Trophoblast cell (in vitro differentiated cells and primary cell): ENCODE data around the gene FRG2.
"Not testable (repeated sequence)": the region's sequence is repeated elsewhere in the genome, so short reads cannot be mapped to it uniquely, and the experiment has no call there.

Experiments used
- DNase-seq, 2 donors: peaks; one replicate each; pipeline ENCODE4 v3.0.0-alpha.2; 2016
- H2AFZ ChIP-seq: 2 replicates; pipeline ENCODE4 v1.6.1; 2013; ENCODE audit warnings: low read length, moderate library complexity, mild to moderate bottlenecking; ENCODE audit not compliant: insufficient read depth, poor library complexity
- H2AK5ac ChIP-seq: 2 replicates; pipeline ENCODE4 v1.6.1; 2013; ENCODE audit warnings: mild to moderate bottlenecking, low read length
- H2BK120ac ChIP-seq: 2 replicates; pipeline ENCODE4 v1.6.1; 2013; ENCODE audit warnings: low read length, mild to moderate bottlenecking, moderate library complexity; ENCODE audit not compliant: insufficient read depth, poor library complexity
- H2BK12ac ChIP-seq: 2 replicates; pipeline ENCODE4 v1.6.1; 2013; ENCODE audit warnings: mild to moderate bottlenecking, low read length, moderate library complexity
- H2BK5ac ChIP-seq: 2 replicates; pipeline ENCODE4 v1.6.1; 2013; ENCODE audit warnings: low read length, low read depth, moderate library complexity, mild to moderate bottlenecking; ENCODE audit not compliant: poor library complexity
- H3K14ac ChIP-seq: 2 replicates; pipeline ENCODE4 v1.6.1; 2013; ENCODE audit warnings: mild to moderate bottlenecking, low read length
- H3K18ac ChIP-seq: 2 replicates; pipeline ENCODE4 v1.6.1; 2013; ENCODE audit warnings: mild to moderate bottlenecking, low read length
- H3K23ac ChIP-seq: 2 replicates; pipeline ENCODE4 v1.6.1; 2013; ENCODE audit warnings: low read length
- H3K27ac ChIP-seq: 2 replicates; pipeline ENCODE4 v1.5.1; 2013; ENCODE audit warnings: low read depth, mild to moderate bottlenecking, inconsistent platforms, low read length, moderate library complexity
- H3K27me3 ChIP-seq: 2 replicates; pipeline ENCODE4 v1.6.1; 2013; ENCODE audit warnings: inconsistent platforms, mild to moderate bottlenecking, low read length, moderate library complexity; ENCODE audit not compliant: insufficient read depth
- H3K36me3 ChIP-seq, 2 experiments: 1 replicate in 1 of 2; 2 replicates in 1 of 2; pipeline ENCODE4 v1.6.1; 2013; ENCODE audit warnings: low read length in 2 of 2, mild to moderate bottlenecking in 2 of 2, moderate library complexity in 1 of 2; ENCODE audit not compliant: insufficient read depth in 2 of 2, control insufficient read depth in 1 of 2
- H3K4ac ChIP-seq: 2 replicates; pipeline ENCODE4 v1.6.1; 2013; ENCODE audit warnings: low read depth, mild to moderate bottlenecking, low read length, moderate library complexity
- H3K4me1 ChIP-seq, 2 experiments: 1 replicate in 1 of 2; 2 replicates in 1 of 2; pipeline ENCODE4 v1.6.1; 2013; ENCODE audit warnings: low read length in 2 of 2, mild to moderate bottlenecking in 2 of 2, moderate library complexity in 1 of 2; ENCODE audit not compliant: insufficient read depth in 2 of 2, control insufficient read depth in 1 of 2
- H3K4me2 ChIP-seq: 2 replicates; pipeline ENCODE4 v1.6.1; 2013; ENCODE audit warnings: inconsistent platforms, mild to moderate bottlenecking, low read length, moderate library complexity
- H3K4me3 ChIP-seq: 2 replicates; pipeline ENCODE4 v1.5.1; 2013; ENCODE audit warnings: mild to moderate bottlenecking, low read depth, low read length, inconsistent platforms
- H3K79me1 ChIP-seq: one replicate; pipeline ENCODE4 v1.6.1; 2013; ENCODE audit warnings: low read length
- H3K79me2 ChIP-seq: 2 replicates; pipeline ENCODE4 v1.6.1; 2013; ENCODE audit warnings: low read length, mild to moderate bottlenecking; ENCODE audit not compliant: control insufficient read depth, insufficient read depth, poor library complexity
- H3K9ac ChIP-seq: 2 replicates; pipeline ENCODE4 v1.6.1; 2013; ENCODE audit warnings: mild to moderate bottlenecking, low read length
- H3K9me3 ChIP-seq: 2 replicates; pipeline ENCODE4 v1.6.1; 2013; ENCODE audit warnings: low read depth, mild to moderate bottlenecking, control low read depth, inconsistent platforms, low read length; ENCODE audit not compliant: insufficient read depth
- H4K12ac ChIP-seq: 2 replicates; pipeline ENCODE4 v1.6.1; 2013; ENCODE audit warnings: low read depth, mild to moderate bottlenecking, low read length, moderate library complexity
- H4K8ac ChIP-seq: 2 replicates; pipeline ENCODE4 v1.6.1; 2013; ENCODE audit warnings: low read depth, mild to moderate bottlenecking, low read length, moderate library complexity
- H4K91ac ChIP-seq: one replicate; pipeline ENCODE4 v1.6.1; 2013; ENCODE audit warnings: low read depth, mild to moderate bottlenecking, low read length, moderate library complexity
- WGBS: extraction: QIAGEN DNeasy Blood & Tissue Kit; methylation state at CpG from one replicate; pipeline ENCODE4 v1.1.7; 2013; ENCODE audit warnings: missing lambda C conversion rate; ENCODE audit not compliant: insufficient read length, insufficient coverage; ENCODE audit errors: extremely low coverage; 5-methylcytosine and 5-hydroxymethylcytosine counted together

The FRG2 gene

DNA sequence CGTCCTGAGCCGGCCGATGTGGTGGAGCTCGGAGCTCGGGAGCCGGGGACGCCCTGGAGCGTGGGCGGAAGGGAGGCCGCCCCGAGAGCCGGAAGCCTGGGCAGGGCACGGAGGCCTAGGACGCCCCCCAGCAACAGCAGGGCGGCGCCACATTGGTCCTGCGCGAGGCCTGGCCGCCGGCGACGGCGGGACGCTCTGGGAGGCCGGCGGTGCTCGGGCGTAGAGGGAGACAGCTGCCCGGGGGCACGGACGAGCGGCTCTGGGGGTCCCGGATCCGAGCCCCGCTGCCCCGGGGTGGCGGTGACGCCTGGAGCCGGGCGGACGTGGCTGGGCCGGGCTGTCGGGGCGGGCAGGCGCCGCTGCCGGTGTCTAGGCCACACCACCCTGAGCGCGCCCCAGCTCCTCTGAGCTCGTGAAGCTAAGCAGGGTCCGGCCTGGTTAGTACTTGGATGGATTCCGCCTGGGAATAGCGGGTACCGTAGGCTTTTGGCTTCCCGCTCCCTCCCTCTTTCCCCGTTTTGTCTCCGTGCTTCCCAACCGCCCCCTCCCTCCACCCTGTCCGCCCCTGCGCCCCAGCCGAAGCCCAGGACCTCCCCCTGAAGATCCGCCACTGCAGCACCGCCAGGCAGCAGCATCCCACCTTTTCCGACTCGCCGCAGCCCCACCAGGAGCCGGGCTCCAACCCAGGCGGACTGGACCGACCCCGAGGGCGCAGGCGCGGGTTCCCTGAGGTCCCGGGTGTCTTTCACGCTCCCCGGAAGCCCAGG lies 12.1 kb downstream of the FRG2 start:
- H3K9ac ChIP-seq: no peak overlapping the region
- H2AK5ac ChIP-seq: no peak overlapping the region
- H2AFZ ChIP-seq: peak overlapping the region; percentile 8
- H3K23ac ChIP-seq: no peak overlapping the region
- H3K36me3 ChIP-seq: no peaks in the 10 kb centered on the region
- H3K4me2 ChIP-seq: peak overlapping the region; percentile 78
- H3K27me3 ChIP-seq: peaks cover 52% of the 10 kb centered on the region
- no CpG with 5 or more reads among the region's 76 CpGs for WGBS
- H2BK5ac ChIP-seq: no peak overlapping the region
- peak overlapping the region; percentile 66 for H3K4me3 ChIP-seq
- peaks cover 3 to 15% of the 10 kb centered on the region in 2 experiments for H3K4me1 ChIP-seq
- H3K79me1 ChIP-seq: no peaks in the 10 kb centered on the region
- no peak overlapping the region for H4K91ac ChIP-seq
- no peak overlapping the region for H3K18ac ChIP-seq
- no peak overlapping the region for H3K4ac ChIP-seq
- no peak overlapping the region for H3K27ac ChIP-seq
- DNase-seq: no peak
- H4K12ac ChIP-seq: no peak overlapping the region
- H2BK12ac ChIP-seq: no peak overlapping the region
- peak overlapping the region; percentile 25 for H4K8ac ChIP-seq
- H3K79me2 ChIP-seq: no peaks in the 10 kb centered on the region
- no peak overlapping the region for H2BK120ac ChIP-seq
- no peak overlapping the region for H3K14ac ChIP-seq
- H3K9me3 ChIP-seq: peaks cover 26% of the 10 kb centered on the region

DNA sequence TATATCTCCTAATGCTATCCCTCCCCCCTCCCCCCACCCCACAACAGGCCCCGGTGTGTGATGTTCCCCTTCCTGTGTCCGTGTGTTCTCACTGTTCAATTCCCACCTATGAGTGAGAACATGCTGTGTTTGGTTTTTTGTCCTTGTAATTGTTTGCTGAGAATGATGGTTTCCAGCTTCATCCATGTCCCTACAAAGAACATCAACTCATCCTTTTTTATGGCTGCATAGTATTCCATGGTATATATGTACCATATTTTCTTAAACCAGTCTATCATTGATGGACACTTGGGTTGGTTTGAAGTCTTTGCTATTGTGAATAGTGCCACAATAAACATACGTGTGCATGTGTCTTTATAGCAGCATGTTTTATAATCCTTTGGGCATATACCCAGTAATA lies 37.1 kb downstream of the FRG2 start:
- H3K4ac ChIP-seq, H3K36me3 ChIP-seq, H2BK12ac ChIP-seq, H3K23ac ChIP-seq, H4K8ac ChIP-seq, H2BK120ac ChIP-seq, DNase-seq, H3K14ac ChIP-seq, H3K27me3 ChIP-seq, H3K9me3 ChIP-seq, H3K79me2 ChIP-seq, H3K4me3 ChIP-seq, H4K12ac ChIP-seq, H3K4me2 ChIP-seq, H3K9ac ChIP-seq, H2AFZ ChIP-seq, H3K4me1 ChIP-seq, H2BK5ac ChIP-seq, H3K27ac ChIP-seq, H3K18ac ChIP-seq, H2AK5ac ChIP-seq, H4K91ac ChIP-seq, H3K79me1 ChIP-seq: not testable (repeated sequence)
- WGBS: no CpG with 5 or more reads among the region's 3 CpGs

DNA sequence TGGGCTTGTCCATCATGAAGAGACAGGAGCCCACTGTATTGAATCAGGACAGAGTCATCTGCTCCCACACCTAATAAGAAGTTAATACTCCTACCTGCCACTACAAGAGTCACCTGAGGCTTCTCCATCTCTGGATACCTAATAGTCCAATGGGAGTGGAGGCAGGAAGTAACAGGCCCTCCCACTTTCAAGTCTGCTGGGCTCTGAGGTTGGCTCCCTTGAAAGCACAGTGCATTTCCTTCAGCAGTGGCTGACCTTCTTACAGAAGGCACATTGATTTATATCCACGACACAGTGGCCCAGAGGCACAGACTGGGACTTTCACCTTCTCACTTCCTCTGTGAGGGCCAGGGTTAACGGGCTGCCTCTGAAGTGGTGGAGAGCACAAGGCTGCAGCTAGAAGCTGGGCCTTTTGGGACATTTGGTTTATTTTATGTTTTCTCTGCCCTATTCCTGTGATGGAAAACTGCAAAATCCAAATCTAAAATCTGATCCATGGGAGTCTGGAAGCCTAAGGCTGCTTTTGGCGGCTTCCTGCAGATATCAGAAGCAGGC lies 38.1 kb downstream of the FRG2 start:
- Histone ChIP-seq H3K4ac (no peak overlapping the region), H4K91ac (no peak overlapping the region), H3K4me2 (no peak overlapping the region), H3K9ac (no peak overlapping the region), H4K12ac (no peak overlapping the region), H4K8ac (no peak overlapping the region), H3K18ac (no peak overlapping the region), H2BK5ac (no peak overlapping the region), H2BK120ac (no peak overlapping the region), H2BK12ac (no peak overlapping the region), H2AK5ac (no peak overlapping the region), H3K4me1 (no peaks in the 10 kb centered on the region), H3K27me3 (no peaks in the 10 kb centered on the region), H3K79me1 (no peaks in the 10 kb centered on the region), H3K4me3 (no peak overlapping the region), H3K14ac (no peak overlapping the region), H3K9me3 (no peaks in the 10 kb centered on the region), H3K36me3 (no peaks in the 10 kb centered on the region), H2AFZ (no peak overlapping the region), H3K79me2 (no peaks in the 10 kb centered on the region), H3K23ac (no peak overlapping the region), H3K27ac (no peak overlapping the region)
- no CpG with 5 or more reads among the region's 3 CpGs for WGBS
- no peak for DNase-seq

DNA sequence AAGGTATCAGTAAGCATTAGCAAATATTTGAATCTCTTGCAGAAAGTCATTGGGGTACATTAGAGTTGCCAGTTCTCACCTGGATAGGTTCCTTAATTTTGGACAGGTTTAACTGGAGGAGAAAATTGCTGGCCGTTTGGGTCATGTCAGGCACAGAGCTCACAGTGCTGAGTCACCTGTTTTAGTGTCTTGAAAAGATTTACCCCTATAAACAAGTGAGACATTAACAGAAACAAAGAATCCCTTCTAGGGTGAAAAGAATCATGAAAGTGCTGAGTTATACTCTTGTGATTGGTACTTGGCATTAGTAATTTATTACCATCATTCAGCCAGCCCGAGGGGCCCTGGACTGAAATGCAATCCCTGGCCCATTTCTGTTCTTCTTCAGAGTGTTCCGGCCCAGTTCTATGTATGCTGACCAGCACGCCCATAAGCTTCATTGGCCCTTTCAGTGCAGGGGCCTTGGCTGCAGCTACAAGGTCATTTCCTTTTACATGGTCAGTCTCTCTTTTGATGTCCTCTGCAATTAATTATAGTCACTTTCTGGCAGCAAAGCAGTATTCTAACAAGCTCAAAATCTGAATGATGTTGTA lies 41.3 kb downstream of the FRG2 start:
- H2BK5ac ChIP-seq, H3K79me1 ChIP-seq, H3K4me2 ChIP-seq, H3K4ac ChIP-seq, H3K36me3 ChIP-seq, H2BK120ac ChIP-seq, H3K4me1 ChIP-seq, H3K14ac ChIP-seq, H3K79me2 ChIP-seq, H2AFZ ChIP-seq, DNase-seq, H3K9ac ChIP-seq, H4K8ac ChIP-seq, H2AK5ac ChIP-seq, H4K12ac ChIP-seq, H3K27me3 ChIP-seq, H3K9me3 ChIP-seq, H3K4me3 ChIP-seq, H3K27ac ChIP-seq, H2BK12ac ChIP-seq, H4K91ac ChIP-seq, H3K18ac ChIP-seq, H3K23ac ChIP-seq: not testable (repeated sequence)
- no CpG with 5 or more reads among the region's 4 CpGs for WGBS
